SIG-M5 (cell line): ENCODE measurements around the gene DGKI.

Source experiments
- DNase-seq: peaks from one replicate; lab custom pipeline; 2025; lab: John Stamatoyannopoulos, UW

Gene DGKI

DNA sequence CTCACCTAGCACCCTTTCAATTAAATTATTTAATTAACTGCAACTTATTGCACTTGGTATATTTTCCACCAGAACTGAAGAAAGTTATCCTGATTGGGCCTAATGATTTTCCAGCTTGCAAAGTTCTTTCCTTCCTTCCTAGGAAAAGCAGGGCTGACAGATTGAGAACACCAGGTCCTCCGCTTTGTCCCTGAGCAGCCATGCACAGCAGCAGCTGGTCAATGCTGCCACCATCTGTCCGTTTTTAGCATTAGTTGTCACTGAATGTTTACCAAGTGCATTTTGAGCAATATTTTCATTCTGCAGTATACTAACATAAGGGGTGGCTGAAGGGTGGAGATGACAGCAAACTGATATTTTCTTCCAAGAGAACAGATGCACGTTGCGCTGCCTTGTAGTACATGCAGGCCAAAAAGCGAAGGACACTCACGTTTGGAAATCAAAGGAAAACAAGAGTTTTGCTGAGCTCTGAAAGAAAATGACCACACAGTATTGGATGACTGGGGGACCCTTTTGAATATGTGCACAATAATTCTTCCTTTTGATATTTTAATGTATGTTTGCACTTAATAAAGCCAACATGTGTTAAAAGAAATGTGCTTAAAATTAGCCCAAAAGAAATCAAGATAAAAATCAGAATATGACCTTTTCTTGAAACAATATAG is 254.4 kb downstream of the DGKI start:
- no peak for DNase-seq

DNA sequence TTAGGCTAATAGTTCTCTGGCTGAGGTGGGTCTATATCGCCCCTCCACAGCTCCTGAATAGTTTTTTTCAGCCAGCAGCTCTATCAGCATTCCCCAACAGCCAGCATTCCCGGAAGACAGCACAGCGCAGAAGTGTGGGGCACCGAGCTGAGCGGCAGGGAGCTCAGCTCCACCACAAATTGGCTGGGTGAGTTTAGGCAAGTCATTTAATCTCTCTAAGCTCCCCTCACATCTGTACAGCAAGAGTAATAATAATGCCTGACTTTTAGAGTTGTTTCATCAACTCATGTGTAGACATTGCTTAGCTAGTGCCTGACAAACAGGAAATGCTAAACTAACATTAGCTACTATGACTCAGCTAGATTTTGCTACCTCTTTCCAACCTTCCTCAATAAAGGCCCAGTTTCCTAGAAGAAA is 255.3 kb downstream of the DGKI start:
- no peak for DNase-seq

DNA sequence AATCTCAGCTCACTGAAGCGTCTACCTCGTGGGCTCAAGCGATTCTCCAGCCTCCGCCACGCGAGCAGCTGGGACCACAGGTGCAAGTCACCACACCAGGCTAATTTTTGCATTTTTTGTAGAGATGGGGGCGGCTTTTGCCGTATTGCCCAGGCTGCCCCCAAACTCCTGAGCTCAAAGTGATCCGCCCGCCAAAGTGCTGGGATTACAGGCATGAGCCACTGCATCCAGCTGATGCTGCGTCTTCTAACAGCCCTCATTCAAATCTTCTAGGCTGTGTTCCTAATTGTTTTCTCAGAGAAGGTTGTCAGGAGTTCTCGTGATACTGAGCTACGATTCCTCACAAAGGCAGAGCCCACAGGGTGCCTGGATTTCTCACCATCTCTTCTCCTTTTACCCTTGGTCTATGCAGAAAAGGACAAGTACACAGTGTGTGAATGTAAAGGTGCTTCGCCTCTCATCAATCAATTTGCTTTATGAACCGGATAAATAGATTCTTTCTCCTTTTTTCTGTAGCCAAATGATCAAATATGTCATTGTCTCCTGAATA is 255.9 kb downstream of the DGKI start:
- no peak for DNase-seq

DNA sequence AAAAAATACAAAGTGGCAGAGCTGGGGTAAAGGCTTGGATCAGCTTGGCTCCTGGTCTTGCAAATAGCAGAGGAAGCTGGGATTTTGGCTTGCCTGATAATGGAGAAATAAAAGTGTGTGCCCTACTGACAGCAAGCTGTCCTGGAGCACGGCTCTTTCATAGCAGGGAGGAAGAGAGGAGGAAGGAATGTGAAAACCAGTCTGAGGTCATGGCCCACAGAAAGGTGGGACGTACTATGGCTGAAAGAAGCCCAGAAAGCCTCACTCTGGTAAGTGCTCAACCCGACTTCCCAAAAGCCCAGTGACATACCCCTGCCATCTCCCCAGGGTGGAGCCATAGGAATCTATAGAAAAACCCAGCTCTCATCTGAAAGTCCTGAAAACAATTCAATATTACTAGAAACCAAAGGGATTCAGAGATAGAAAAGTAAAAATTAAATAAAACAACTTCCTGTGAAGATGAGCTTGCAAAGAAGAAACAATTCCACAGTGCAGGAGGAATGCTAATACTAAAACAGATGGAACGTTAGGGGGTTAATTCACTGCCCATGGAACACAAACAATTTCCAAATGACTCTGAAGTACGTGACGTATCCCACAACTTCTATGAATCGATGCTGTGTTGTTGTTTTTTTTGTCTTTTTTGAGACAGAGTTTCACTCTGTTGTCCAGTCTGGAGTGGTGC is 256.6 kb downstream of the DGKI start:
- no peak for DNase-seq

DNA sequence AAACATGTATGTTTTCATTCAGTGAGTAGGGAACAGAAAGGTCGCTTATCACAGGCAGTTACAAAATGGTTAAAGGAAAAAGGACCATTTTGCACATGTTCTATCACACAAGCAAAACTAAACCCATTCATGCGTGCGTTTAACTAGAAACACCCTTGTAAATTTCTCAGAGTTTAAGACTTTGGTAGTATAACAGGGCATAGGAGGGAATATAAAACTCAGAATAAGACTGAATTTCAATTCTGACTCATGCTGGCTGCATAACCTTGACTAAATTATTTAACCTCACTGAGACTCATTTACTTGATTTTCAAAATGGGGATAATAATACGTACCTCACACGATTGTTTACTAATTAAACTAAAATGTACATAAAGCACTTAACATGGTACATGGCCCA is 259.4 kb downstream of the DGKI start:
- no peak for DNase-seq

DNA sequence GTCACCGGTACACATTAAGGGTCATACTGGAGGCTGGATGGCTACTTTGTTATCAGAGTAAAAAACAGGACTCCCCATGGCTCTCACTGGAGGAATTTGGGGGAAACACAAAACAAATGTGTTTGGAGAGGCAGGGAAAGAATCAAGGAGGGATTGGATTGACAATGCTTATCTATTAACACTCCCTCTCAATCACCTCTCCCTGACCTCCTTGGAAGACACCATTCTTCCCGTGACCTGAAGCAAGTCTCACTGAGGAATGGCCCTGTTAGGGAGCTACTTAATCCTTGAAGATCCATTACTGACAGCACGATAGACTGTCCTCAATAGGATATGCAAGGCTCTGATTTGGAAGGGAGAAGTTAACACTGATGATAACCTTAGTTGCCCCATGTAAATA is 261.2 kb downstream of the DGKI start:
- no peak for DNase-seq

DNA sequence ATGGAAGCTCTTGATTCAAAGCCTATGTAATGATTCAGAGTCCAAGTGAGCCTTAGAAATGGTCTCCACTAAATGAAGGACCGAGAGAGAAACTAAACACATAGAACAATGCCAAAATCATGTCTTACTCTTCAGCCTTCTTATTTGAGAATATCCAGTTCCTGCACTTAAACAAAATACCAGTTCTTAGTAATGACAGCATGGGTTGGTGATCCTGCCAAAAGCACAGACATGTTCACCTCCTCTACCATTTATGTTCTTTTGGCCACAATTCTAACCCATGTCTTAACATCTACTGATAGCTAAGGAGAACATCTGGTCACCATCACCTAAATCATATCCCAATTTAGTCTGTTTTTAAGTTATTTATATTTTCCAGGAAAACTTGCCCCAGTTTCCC is 263.6 kb downstream of the DGKI start:
- DNase-seq, result no peak

DNA sequence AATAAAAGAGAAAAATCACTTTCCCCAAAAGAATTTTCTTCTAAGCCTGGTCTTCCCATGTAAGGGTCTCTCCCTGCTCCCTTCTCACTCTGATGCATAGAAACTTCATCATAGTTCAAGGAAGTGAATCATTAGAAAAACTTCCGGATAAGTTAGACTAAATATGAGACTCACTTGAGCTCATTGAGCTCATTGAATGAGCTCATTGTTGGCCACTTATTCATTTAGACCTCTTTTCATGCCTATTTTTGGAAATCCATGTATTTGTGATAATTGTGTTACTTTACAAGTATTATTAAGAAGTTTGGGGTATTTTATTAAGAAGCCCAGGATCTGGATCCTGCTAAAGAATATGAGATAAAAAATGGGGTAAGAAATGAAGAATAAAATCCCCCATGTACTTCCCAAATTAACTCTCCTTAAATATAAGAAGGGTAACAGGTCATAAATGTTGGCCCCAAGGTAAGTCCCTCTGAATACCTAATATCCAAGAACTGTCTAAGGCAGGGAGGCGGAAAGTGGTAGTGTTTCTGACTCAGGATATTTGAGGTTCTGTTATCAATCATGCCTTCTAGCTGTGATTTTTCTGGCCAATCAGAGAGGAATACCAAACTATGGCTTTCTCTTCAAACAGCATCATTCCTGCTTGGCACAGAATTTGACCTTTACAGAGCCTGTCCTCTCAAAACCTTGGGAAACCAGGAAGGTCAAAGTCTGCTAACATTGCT is 266.7 kb downstream of the DGKI start:
- no peak for DNase-seq

DNA sequence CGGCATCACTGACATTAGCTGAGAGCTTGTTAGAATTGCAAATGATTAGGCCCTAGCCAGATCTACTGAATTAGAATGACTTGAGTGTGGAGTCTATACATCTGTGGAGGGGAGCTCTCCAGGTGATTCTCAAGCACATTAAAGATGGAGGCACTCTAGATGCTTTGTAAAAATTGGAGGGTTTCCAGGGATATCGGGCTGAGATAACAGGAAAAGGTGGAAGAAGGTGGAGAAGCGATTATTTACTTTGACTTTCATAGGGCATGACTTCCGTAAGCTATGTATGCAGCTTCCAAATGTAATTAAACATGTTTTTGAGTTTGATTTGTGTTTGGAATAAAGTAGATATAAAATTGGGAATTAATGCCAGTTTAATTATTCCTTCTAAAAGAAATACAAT is 268.2 kb downstream of the DGKI start:
- DNase-seq, result no peak

DNA sequence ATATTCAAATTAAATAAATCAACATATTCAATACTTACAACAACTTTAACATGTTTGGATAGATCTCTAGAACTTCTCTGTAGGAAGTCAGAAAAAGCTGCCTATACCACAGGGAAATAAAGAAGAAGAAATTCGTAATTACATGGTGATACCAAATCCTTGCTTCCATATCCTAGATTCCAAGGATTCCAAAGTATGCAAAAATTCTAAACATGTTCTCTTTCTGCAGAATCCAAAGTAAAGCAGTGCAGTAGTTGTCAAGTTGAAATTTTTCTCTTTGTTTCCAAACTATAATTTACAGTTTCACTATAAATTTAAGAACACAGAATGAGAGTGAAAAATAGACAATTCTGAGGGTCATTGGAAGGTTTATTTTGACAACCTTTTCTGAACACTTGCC is 269.6 kb downstream of the DGKI start:
- no peak for DNase-seq

DNA sequence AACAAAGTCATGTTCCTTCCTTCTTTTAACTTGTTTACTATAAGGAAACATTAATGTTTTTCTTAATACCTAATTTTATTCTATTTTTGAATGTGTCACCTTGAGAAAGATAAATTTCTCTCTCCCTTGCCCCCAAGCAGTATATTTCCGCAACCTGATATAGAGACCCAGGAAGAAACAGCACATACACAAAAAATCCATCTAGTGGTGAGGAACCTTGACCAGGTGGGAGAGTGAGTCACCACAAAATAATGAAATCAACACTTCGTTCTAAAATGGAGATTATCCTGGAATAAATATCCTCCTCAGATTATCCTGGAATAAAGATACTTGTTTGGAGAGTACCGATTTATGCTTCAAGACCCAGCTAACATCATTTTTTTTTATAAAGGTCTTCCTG is 270.3 kb downstream of the DGKI start:
- no peak for DNase-seq

DNA sequence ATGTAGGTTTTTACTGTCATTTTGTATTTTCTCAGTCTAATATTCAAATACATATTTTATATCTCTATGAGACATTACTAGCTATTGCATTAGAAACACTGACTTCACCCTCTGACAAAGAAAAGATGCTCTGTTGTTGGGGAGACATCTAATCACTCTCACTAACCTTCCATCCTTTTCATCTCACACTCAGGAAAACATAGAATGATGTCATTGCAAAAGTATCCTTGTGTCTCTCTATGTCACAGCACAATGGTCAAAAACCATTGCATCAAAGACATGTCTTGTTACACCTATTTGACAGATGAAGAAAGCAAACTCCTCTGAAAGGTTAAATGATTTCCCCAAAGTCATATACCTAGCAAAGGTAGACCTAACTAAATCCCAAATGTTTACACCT is 272.0 kb downstream of the DGKI start:
- no peak for DNase-seq

DNA sequence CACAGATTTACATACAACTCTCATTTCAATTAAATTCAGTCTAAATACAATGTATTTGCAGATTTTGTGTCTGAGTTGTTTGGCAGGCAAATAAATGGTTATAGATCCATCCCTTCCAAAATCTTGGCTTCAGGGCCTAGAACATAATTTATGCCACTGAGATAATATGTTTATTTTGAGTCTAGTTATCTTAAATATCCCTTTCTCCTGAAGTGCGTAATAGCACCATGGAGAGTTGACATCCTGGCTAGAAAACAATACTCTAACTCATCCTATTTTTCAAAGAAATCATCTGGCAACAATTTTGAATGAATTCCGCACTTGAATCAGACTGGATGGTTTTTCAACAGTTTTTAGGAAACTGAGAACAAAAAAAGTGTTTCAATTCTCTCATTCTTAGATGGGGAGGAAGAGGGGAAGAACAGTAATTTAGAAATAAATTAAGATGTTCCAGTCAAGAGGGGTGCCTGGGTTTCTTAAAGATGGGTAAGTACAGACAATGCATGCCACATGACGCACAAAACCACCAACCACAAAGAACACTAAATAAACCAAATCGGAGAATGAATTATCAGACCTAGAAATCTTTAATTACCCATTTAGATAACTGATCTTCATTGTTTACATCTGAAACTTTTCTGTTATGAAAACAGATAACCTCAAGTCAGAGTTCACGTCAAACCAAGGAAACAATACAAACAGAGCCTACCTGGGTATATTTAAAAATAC is 274.6 kb downstream of the DGKI start:
- DNase-seq, result no peak

DNA sequence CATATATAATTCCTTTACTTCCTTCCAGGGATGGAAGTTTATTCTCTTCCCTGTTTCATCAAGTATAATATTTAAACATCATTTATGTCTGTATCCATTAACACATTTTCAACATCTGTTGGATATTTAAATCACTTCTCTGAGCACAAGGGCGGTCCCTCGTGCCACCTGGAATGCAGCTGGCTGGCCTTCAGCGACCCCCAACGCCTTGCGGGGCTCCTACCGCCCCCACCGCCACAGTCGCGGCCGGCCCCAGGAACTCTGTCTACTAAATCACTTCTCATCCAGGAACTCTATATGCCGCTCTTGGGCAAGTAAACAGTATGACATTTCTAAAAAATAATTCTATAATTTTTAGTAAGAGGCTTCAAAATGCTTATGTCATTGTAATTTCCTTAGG is 282.1 kb downstream of the DGKI start:
- DNase-seq, result no peak

DNA sequence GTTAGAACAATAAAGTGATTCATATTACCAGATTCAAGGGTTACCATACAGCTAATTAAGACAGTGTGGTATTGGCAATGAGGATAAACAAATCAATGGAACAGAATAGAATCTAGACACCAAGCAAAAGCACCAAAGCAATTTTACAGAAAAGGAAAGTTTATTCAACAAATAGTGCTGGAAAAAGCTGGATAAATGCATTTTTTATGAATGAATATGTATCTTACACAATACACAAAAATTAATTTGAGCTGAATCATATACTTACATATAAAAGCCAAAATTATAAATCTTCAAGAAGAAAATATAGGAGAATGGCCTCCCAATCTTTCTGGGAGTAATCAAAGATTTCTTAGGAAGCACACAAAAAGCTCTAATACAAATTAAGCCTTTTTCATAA is 282.8 kb downstream of the DGKI start:
- DNase-seq, result no peak

DNA sequence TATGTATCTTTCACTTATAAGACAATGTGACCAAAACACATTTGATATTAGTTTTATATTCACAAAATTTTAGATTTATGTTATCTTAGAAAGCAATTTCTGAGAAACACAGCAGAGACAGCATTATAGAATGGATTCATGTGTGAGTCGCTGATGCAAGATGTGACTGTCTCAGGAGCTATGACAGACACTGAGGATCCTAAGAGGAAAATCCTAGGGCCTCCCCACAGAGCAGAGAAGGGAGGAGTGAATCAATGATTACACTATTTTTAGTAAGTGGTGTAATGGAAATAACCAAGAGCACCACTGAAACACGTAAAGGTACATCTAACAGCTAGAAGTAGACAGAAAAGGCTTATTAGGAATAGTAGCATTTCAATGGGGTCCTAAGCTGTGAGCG is 299.3 kb downstream of the DGKI start:
- DNase-seq, result no peak

DNA sequence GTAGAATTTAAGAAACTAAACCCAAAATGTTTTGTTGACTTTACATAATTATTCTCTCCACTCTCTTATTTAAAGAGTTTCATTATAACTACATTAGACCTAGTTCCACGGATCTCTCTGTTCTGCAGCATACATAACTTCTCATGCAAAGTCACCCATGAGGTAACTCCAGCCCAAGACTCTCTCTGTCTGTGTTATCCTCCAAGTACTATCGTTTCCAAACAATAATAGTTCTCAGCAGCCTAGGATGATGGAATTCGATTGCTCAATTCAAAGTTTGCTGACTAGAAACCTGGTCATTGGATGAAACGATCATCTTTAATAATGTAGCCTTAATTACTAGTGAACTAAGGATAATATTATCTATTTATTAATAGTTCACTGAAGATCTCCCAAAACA is 300.1 kb downstream of the DGKI start:
- no peak for DNase-seq

DNA sequence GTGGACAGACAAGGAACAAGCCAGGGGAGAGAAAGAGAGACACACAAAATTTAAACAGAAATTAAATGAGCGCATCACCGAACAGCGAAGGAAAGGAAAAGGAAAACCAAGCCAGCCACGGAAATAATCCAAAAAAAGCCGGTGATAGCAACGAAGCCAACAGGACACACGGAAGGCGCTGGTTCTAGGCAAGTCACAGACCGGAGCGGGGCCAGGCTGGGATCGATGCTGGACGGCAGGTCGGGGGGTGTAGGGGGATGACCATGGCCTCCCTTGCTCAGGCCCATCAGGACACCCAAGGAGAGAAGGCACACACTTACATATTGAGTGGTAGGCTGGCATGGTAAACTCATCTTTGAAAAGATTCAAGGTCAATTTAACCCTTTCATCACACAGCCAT is 300.8 kb downstream of the DGKI start:
- DNase-seq, result no peak

DNA sequence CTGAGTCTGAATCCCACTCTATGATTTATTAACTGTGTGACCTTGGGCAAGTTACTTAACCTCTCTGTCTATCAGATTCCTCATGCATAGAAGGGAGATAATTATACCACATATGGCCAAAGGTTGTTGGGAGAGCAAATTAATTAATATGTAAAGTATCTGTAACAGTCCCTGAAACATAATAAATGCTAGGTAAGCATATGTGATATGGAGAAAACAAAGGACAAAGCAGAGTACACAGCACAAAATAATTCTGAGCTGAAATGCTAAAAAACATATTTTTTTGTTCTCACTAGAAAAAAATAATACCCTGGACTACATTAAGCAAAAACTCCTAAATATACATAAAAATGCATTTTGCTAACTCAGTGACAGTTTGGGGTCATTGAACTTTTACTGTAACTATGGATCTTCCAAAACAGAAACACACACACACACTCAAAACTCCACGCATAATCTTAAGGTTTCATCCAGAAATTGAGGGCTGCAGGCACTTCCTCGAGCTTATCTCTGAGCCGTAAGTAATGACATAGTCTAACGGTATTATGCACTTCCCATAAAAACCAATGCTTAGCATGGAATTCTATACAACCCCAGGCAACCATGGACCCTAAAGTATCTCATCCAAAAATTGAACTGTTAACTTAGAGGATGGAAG is 301.6 kb downstream of the DGKI start:
- DNase-seq, result no peak

DNA sequence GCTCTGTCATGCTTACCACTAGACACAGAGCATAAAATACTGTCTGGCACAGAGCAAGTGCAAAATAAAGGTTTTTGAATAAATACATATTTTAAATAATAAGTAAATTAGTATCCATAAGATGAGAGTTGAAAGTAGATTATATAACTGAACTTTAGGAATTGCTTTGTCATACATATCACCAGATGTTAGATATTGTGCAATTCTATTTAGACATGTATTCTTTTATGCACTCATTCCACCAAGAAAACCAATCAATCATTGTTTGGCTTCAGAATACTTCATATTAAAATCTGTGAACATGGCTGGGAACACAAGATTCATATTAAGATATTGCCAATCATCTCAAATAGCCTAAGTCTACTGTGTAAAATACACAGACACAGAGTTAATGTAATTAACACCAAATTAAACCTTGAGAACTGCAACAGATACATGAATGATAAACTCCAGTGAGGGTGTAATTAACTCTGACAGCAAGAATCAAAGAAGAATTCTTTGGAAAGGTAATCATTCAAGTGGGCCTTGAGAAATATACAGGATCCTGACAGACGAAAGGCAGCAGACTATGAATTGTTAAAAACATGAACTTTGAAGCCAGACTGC is 302.2 kb downstream of the DGKI start:
- DNase-seq, result no peak

DNA sequence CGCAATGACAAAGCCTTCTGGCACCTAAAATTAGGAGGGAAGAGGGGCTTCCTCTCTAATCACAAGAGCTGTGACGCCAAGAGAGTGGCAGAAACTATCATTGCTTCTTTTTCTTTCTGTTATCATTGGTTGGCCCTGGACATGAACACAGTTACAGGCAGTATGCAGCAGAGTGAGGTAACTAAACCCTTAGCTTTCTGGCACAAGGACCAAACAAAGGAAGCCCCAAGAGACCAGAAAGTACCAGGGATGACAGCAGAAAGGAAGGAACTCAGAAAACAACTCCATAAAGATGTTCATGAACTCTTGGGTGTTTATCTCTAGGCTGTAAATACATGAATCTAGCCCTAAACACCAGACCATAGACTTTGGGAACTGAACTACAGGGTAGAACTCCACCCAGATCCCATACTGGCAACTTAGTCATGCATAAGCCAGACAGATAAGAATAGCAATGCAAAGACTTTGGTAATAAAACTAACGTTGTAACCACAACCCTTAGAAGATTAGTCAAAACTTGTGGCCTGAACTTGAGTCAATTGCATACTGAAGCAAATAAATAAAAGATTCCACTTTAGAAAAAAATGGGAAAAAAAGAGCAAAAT is 307.6 kb downstream of the DGKI start:
- no peak for DNase-seq
